Activated CD4-positive, alpha-beta T cell treated with anti-CD3 and anti-CD28 coated beads, Interleukin-2, amount 50 U/mL, for 4 hours (primary cell): ENCODE data around the gene OR10H5.

Source experiments
- DNase-seq, 2 experiments: peaks; one replicate each; pipeline ENCODE4 v3.0.0-alpha.2; 2020

The OR10H5 gene

DNA sequence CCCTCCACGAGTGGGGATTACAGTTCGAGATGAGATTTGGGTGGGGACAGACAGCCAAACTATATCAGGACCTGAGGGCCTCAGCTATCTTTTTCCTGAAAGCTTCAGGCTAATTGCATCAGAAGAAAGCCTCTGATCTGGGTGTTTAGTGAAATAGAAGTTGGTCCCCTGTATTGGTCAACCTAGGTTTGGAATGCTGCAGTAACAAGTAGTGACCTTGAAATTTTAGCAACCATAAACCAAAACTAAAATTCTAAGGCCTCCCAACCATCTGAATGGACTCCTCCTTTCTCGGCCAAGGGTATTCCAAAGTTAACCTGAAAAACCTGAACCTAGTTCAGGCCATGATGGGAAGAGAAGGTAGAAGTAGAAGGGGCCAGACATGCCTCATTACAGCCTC lies 62.9 kb downstream of the OR10H5 start:
- DNase-seq: no peak
